ENCODE results near the gene ABHD6. TPM values are rescaled to one million over a fixed set of nuclear protein-coding genes. Genes with fewer than 3 reads are reported as not detected.
A peak's percentile ranks its signal among the peaks of the same experiment; 100 is the strongest.

ABHD6 gene
- total and polyA plus RNA-seq, 9 of the 15 experiments (the other 6 are each of a cell fraction or from before 2014, with no cell fraction given): 0.53 to 3.6 (median 2.5) TPM

DNA sequence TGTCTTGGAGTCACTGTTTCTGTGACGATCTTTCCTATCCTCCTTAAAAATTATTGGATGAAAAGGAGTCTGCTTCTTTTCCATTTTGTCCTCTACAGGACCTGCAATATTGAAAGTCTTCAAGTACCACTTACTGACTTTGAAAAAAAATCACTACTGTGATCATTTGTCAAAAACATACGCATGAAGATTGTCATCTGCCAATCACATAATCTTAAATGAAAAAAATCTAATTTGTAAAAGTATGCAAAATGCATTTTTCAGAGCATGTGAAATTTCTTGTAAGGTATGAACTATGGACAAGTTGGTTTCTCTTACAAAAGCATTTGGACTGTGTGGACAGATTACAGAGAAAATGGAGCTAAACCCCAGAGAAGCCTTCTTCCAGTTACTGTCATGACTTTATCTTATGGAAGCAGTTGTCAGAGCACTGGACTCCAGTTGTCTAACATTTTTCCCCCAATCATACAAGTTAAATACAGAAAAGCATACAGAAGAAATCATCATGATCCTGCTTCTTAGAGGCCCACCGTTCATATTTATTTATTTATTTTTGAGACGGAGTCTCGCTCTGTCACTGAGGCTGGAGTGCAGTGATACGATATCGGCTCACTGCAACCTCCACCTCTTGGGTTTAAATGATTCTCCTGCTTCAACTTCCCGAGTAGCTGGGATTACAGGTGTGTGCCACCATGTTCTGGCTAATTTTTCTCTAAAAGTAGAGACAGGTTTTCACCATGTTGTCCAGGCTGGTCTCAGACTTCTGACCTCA is 91.7 kb downstream of the ABHD6 start (continued):
- TF ChIP-seq NRF1 (conservative IDR thresholded peaks at IDR 0.05 in 1 of 2, IDR thresholded peaks at IDR 0.05 in 1 of 2): no peak
- TF ChIP-seq ILK (tag; IDR thresholded peaks at IDR 0.05; ENCODE audit: borderline replicate concordance, low read depth): no peak
- TF ChIP-seq, protein P1, sequence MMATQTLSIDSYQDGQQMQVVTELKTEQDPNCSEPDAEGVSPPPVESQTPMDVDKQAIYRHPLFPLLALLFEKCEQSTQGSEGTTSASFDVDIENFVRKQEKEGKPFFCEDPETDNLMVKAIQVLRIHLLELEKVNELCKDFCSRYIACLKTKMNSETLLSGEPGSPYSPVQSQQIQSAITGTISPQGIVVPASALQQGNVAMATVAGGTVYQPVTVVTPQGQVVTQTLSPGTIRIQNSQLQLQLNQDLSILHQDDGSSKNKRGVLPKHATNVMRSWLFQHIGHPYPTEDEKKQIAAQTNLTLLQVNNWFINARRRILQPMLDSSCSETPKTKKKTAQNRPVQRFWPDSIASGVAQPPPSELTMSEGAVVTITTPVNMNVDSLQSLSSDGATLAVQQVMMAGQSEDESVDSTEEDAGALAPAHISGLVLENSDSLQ (IDR thresholded peaks at IDR 0.05): peak; percentile 41; the same call in 1 of the 2 replicates
- no peak for TF ChIP-seq GABPA (tag; conservative IDR thresholded peaks at IDR 0.05; ENCODE audit: low read depth)
- no peak for TF ChIP-seq ZNF263 (CRISPR knock-in tag; IDR thresholded peaks at IDR 0.05; ENCODE audit: borderline replicate concordance)
- TF ChIP-seq CBX2 (IDR thresholded peaks at IDR 0.05; ENCODE audit: insufficient read depth, low read length, poor library complexity, severe bottlenecking): no peak
- no peak for TF ChIP-seq DNMT1 (IDR thresholded peaks at IDR 0.05)
- TF ChIP-seq, protein P2, sequence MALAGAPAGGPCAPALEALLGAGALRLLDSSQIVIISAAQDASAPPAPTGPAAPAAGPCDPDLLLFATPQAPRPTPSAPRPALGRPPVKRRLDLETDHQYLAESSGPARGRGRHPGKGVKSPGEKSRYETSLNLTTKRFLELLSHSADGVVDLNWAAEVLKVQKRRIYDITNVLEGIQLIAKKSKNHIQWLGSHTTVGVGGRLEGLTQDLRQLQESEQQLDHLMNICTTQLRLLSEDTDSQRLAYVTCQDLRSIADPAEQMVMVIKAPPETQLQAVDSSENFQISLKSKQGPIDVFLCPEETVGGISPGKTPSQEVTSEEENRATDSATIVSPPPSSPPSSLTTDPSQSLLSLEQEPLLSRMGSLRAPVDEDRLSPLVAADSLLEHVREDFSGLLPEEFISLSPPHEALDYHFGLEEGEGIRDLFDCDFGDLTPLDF (CRISPR knock-in tag; IDR thresholded peaks at IDR 0.05): no peak
- TF ChIP-seq, protein P3, sequence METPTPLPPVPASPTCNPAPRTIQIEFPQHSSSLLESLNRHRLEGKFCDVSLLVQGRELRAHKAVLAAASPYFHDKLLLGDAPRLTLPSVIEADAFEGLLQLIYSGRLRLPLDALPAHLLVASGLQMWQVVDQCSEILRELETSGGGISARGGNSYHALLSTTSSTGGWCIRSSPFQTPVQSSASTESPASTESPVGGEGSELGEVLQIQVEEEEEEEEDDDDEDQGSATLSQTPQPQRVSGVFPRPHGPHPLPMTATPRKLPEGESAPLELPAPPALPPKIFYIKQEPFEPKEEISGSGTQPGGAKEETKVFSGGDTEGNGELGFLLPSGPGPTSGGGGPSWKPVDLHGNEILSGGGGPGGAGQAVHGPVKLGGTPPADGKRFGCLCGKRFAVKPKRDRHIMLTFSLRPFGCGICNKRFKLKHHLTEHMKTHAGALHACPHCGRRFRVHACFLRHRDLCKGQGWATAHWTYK (CRISPR knock-in tag; IDR thresholded peaks at IDR 0.05): no peak
- TF ChIP-seq RFX7 (CRISPR knock-in tag; IDR thresholded peaks at IDR 0.05): no peak
- no peak for TF ChIP-seq ZNF780A (CRISPR knock-in tag; IDR thresholded peaks at IDR 0.05)
- no peak for TF ChIP-seq CBX1 (IDR thresholded peaks at IDR 0.05; ENCODE audit: low read depth)
- peak; percentile 67 for TF ChIP-seq DPF2 (IDR thresholded peaks at IDR 0.05)
- peak; percentile 49 for TF ChIP-seq TEAD4 (IDR thresholded peaks at IDR 0.05; ENCODE audit: low read length)
- TF ChIP-seq TEAD4 (CRISPR knock-in tag; IDR thresholded peaks at IDR 0.05; ENCODE audit: borderline replicate concordance): no peak
- TF ChIP-seq MTA2 (IDR thresholded peaks at IDR 0.05; ENCODE audit: low read depth): peak; percentile 36
- TF ChIP-seq JUND (IDR thresholded peaks at IDR 0.05; ENCODE audit: borderline replicate concordance, low read depth, low read length): no peak
- TF ChIP-seq JUND (tag; IDR thresholded peaks at IDR 0.05; ENCODE audit: borderline replicate concordance, low read depth, low read length): no peak
- no peak for TF ChIP-seq MECOM (CRISPR knock-in tag; IDR thresholded peaks at IDR 0.05)
- no peak for TF ChIP-seq GTF2E2 (tag; IDR thresholded peaks at IDR 0.05)
- TF ChIP-seq NONO (IDR thresholded peaks at IDR 0.05; ENCODE audit: low read depth in 2 of 2, low read length in 1 of 2): no peak
- no peak for TF ChIP-seq FOXA3 (CRISPR knock-in tag; conservative IDR thresholded peaks at IDR 0.05 in 1 of 2, IDR thresholded peaks at IDR 0.05 in 1 of 2)
- TF ChIP-seq SMARCC2 (IDR thresholded peaks at IDR 0.05; ENCODE audit: low read depth): peak; percentile 65; the same call in 1 of the 2 replicates
- TF ChIP-seq, protein P4, sequence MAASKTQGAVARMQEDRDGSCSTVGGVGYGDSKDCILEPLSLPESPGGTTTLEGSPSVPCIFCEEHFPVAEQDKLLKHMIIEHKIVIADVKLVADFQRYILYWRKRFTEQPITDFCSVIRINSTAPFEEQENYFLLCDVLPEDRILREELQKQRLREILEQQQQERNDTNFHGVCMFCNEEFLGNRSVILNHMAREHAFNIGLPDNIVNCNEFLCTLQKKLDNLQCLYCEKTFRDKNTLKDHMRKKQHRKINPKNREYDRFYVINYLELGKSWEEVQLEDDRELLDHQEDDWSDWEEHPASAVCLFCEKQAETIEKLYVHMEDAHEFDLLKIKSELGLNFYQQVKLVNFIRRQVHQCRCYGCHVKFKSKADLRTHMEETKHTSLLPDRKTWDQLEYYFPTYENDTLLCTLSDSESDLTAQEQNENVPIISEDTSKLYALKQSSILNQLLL (CRISPR knock-in tag; IDR thresholded peaks at IDR 0.05; ENCODE audit: borderline replicate concordance): no peak
- no peak for TF ChIP-seq ZC3H8 (IDR thresholded peaks at IDR 0.05)

Measured in K562 (cell line).